HG03354 (cell line): ENCODE results near the gene NAP1L5.

ENCODE experiments used
- ATAC-seq: cut with Tn5 transposase; IDR thresholded peaks from one replicate; pipeline ENCODE4 v1.9.1; 2021; ENCODE audit warnings: mild to moderate bottlenecking; ENCODE audit not compliant: unreplicated experiment, poor library complexity, severe bottlenecking

The NAP1L5 gene

GRCh38 chr4:88724406-88724805 lies 26.8 kb upstream of the NAP1L5 start:
- no peak for ATAC-seq

- ATAC-seq = no peak
Observed at GRCh38 chr4:88722828-88723227, 25.2 kb upstream of the NAP1L5 start.

GRCh38 chr4:88722276-88722780 lies 24.7 kb upstream of the NAP1L5 start:
- no peak for ATAC-seq

- no peak for ATAC-seq
Observed at GRCh38 chr4:88720451-88721428, 23.1 kb upstream of the NAP1L5 start.

- ATAC-seq = no peak
Observed at GRCh38 chr4:88719381-88719780, 21.8 kb upstream of the NAP1L5 start.

GRCh38 chr4:88718098-88718497 lies 20.5 kb upstream of the NAP1L5 start:
- no peak for ATAC-seq

GRCh38 chr4:88713782-88714181 lies 16.2 kb upstream of the NAP1L5 start:
- ATAC-seq = no peak

- ATAC-seq = no peak
Observed at GRCh38 chr4:88709989-88710388, 12.4 kb upstream of the NAP1L5 start.

- ATAC-seq = no peak
Observed at GRCh38 chr4:88706574-88706973, 8.9 kb upstream of the NAP1L5 start.

GRCh38 chr4:88705805-88706492 lies 8.3 kb upstream of the NAP1L5 start:
- no peak for ATAC-seq

- no peak for ATAC-seq
Observed at GRCh38 chr4:88705223-88705622, 7.6 kb upstream of the NAP1L5 start.

- no peak for ATAC-seq
Observed at GRCh38 chr4:88702782-88703181, 5.2 kb upstream of the NAP1L5 start.

- no peak for ATAC-seq
Observed at GRCh38 chr4:88698519-88698918, 890 bp upstream of the NAP1L5 start.

- ATAC-seq = no peak
Observed at GRCh38 chr4:88697141-88697540, 488 bp downstream of the NAP1L5 start.

GRCh38 chr4:88696630-88697029 lies 999 bp downstream of the NAP1L5 start:
- ATAC-seq = no peak

- ATAC-seq = no peak
Observed at GRCh38 chr4:88693792-88694191, 3.8 kb downstream of the NAP1L5 start.

- ATAC-seq = no peak
Observed at GRCh38 chr4:88690355-88690754, 7.3 kb downstream of the NAP1L5 start.

GRCh38 chr4:88681209-88681608 lies 16.4 kb downstream of the NAP1L5 start:
- ATAC-seq = no peak

- no peak for ATAC-seq
Observed at GRCh38 chr4:88675543-88675942, 22.1 kb downstream of the NAP1L5 start.

GRCh38 chr4:88674979-88675378 lies 22.6 kb downstream of the NAP1L5 start:
- no peak for ATAC-seq

GRCh38 chr4:88674565-88674964 lies 23.1 kb downstream of the NAP1L5 start:
- no peak for ATAC-seq
